ENCODE measurements around the gene LMTK2.
"Not testable (repeated sequence)": the region's sequence is repeated elsewhere in the genome, so short reads cannot be mapped to it uniquely, and the experiment has no call there.

Gene LMTK2

GRCh38 chr7:98205162-98205845, 98.6 kb downstream of the LMTK2 start:
- no peak for FAIRE-seq

- FAIRE-seq, result no peak
Observed at GRCh38 chr7:98206451-98207330, 100.0 kb downstream of the LMTK2 start.

- FAIRE-seq, result no peak
Observed at GRCh38 chr7:98209166-98209920, 102.7 kb downstream of the LMTK2 start.

- no peak for FAIRE-seq
Observed at GRCh38 chr7:98210513-98211220, 104.0 kb downstream of the LMTK2 start.

- no peak for FAIRE-seq
Observed at GRCh38 chr7:98211221-98211675, 104.6 kb downstream of the LMTK2 start, which contains the start of gene BHLHA15. TSS of gene BHLHA15 (plus strand) at chr7:98211439. CDS start at chr7:98212310, 871 bp downstream.

- FAIRE-seq, result no peak
Observed at GRCh38 chr7:98211676-98212531, 105.2 kb downstream of the LMTK2 start.

- no peak for FAIRE-seq
Observed at GRCh38 chr7:98212532-98213041, 105.9 kb downstream of the LMTK2 start.

- FAIRE-seq, result no peak
Observed at GRCh38 chr7:98213296-98213887, 106.7 kb downstream of the LMTK2 start.

- no peak for FAIRE-seq
Observed at GRCh38 chr7:98213888-98214810, 107.5 kb downstream of the LMTK2 start.

GRCh38 chr7:98214811-98215321, 108.2 kb downstream of the LMTK2 start:
- FAIRE-seq, result no peak

GRCh38 chr7:98215561-98216495, 109.2 kb downstream of the LMTK2 start:
- no peak for FAIRE-seq

GRCh38 chr7:98216941-98217622, 110.4 kb downstream of the LMTK2 start:
- FAIRE-seq, result no peak

- FAIRE-seq, result no peak
Observed at GRCh38 chr7:98217623-98218582, 111.2 kb downstream of the LMTK2 start.

- FAIRE-seq, result not testable (repeated sequence)
Observed at GRCh38 chr7:98219382-98219781, 112.7 kb downstream of the LMTK2 start.

GRCh38 chr7:98221611-98222532, 115.2 kb downstream of the LMTK2 start:
- FAIRE-seq, result no peak
